GM23248 (cell line): ENCODE results near the gene POMGNT2.

ENCODE experiments used
- EZH2 ChIP-seq: fragments of 200-600 bp; sonication (generic); IDR thresholded peaks from 2 replicates; pipeline ENCODE4 v1.6.1; 2018; ENCODE audit warnings: antibody characterized with exemption, mild to moderate bottlenecking; ENCODE audit not compliant: insufficient read depth, poor library complexity, severe bottlenecking
- EZH2phosphoT487 ChIP-seq: fragments of 200-600 bp; sonication (generic); IDR thresholded peaks from 2 replicates; pipeline ENCODE4 v1.6.1; 2018; ENCODE audit warnings: antibody characterized with exemption, moderate library complexity, mild to moderate bottlenecking, low read depth; ENCODE audit not compliant: insufficient read depth

GRCh38 chr3:43104660-43105595 is 951 bp downstream of the POMGNT2 start:
- TF ChIP-seq EZH2: no peak
- TF ChIP-seq EZH2phosphoT487: no peak
